Measurements from ENCODE around the gene ACSM3.
A peak's percentile ranks its signal among the peaks of the same experiment; 100 is the strongest.
"Not testable (repeated sequence)": the region's sequence is repeated elsewhere in the genome, so short reads cannot be mapped to it uniquely, and the experiment has no call there.

ACSM3 gene

GRCh38 chr16:20761175-20761574, 2.6 kb upstream of the ACSM3 start:
- no peak for DNase-seq

DNA sequence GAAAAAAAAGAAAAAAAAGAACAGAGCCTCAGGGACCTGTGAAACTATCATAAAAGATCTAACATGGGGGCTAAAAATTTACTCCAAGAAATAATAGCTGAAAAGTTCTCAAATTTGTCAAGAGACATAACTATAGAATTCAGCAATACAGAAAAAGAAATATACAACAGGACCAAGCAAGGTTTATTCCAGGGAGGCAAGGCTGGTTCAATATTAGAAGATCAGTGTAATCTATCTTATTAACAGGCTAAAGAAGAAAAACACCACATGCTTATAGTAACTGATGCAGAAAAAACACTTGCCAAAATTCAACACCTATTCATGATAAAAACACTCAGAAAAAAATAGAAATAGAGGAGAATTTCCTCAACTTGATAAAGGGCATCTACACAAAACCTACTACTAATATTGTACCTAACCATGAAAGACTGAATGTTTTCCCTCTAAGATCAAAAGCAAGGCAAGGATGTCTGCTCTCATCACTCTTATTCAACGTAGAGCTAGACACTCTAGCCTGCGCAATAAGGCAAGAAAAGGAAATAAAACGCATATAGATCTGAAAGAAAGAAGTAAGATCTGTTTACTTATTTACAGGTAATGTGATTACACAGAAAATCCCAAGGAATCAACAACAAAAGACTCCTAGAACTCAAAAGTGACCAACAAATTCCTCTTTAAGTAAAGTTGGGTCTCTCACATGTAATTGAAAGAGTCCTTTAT, 1.2 kb upstream of the ACSM3 start:
- no peak for DNase-seq

DNA sequence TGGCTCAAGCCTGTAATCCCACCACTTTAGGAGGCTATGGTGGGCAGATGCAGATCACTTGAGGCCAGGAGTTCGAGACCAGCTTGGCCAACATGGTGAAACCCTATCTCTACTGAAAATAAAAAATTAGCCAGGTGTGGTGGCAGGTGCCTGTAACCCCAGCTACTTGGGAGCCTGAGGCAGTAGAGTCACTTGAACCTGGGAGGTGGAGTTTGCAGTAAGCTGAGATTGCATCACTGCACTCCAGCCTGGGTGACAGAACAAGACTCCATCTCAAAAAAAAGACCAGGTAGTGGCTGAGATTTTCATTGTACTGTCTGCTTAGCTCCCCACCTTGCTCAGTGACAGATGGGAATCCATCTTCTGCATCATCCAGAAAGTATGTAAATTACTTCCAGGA, 634 bp downstream of the ACSM3 start:
- not testable (repeated sequence) for DNase-seq

DNA sequence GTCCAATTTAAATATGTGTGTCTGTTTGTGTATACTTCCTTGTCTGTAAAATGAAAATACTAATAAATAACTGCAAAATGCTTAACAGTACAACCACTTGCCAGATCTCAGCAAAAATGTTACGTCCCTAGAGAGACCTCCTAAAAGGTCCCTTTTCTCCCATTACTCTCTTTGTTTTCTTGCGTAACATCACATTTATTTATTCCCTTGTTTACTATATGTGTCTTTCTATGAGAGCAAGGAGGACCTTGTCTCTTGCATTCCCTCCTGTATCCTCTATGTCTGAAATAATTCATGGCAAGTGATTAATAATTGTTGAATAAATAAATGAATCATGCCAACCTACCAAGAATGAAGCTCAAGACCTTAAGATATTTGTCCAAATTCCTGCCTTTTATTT, 1.9 kb downstream of the ACSM3 start:
- no peak for DNase-seq

DNA sequence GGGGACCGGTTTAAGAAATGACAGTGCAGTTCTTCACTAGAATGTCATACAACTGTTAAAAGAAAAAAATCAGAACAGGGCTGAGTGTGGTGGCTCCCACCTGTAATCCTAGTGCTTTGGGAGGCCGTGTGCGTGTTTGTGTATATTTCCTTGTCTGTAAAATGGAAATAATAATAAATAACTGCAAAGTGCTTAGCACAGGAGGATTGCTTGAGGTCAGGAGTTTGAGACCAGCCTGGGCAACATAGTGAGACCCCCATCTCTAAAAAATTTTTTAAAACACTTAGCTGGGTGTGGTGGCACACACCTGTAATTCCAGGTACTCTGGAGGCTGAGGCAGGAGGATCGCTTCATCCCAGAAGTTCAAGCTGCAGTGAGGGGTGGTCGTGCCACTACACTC, 2.5 kb downstream of the ACSM3 start:
- DNase-seq = no peak

GRCh38 chr16:20767577-20767976, 3.8 kb downstream of the ACSM3 start:
- no peak for DNase-seq

- DNase-seq = no peak
Measured at GRCh38 chr16:20768121-20768520, 4.3 kb downstream of the ACSM3 start.

DNA sequence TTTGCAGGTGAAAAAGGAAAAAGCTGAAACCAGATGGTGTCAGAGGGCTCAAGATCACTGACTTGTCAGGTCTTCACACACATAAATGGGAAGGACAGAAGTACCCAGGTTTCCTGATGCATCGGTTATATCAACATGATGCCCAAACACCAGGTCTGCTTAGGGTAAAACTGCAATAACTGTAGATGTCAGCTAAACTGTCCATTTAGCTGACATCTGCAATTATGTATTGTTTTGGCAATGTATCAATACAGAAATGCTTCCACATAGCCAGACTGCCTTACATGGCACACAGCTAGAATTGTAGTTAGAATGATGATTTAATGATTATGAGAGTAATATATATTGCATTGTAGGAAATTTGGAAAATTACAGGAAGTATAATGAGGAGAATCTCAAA, 5.0 kb downstream of the ACSM3 start:
- no peak for DNase-seq

- DNase-seq = no peak
Measured at GRCh38 chr16:20773679-20774078, 9.9 kb downstream of the ACSM3 start.

- DNase-seq = peak; percentile 47
Measured at GRCh38 chr16:20774703-20775362, 11.0 kb downstream of the ACSM3 start.

DNA sequence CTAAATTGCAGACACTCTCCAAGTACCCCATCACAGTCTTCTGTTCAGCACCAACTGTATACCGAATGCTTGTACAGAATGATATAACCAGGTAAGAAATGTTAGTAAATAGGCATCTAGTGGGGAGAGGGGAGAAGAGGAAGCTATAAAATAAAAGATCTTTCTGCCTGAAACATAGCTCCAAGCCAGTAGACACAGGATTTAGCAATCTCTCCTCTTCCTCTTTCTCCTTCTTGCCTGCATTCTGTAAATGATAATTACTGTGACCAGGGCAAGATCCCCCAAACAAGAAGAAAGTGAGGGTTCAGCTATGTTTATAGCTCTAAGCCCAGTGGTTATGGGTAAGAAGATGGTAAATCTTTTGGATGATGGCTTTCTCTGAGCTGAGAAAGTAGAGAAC, 17.9 kb downstream of the ACSM3 start:
- peak; percentile 68 for DNase-seq

- DNase-seq = no peak
Measured at GRCh38 chr16:20782470-20782869, 18.7 kb downstream of the ACSM3 start.

DNA sequence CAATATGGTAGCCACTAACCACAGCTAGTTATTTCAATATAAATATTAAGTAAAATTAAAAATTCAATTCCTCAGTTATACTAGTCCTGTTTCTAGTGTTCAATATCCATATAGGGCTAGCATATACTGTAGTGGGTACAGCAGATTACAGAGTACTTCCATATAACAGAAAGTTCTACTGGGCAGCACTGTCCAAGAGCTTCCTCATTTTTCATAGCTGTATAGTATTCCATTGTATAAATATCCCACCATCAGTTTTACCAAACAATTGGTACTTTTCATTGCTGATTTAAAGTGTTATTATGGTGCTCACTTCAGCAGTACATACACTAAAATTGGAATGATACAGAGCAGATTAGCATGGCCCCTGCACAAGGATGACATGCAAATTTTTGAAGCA, 20.4 kb downstream of the ACSM3 start:
- DNase-seq = no peak

GRCh38 chr16:20789130-20789529, 25.3 kb downstream of the ACSM3 start:
- DNase-seq = no peak

DNA sequence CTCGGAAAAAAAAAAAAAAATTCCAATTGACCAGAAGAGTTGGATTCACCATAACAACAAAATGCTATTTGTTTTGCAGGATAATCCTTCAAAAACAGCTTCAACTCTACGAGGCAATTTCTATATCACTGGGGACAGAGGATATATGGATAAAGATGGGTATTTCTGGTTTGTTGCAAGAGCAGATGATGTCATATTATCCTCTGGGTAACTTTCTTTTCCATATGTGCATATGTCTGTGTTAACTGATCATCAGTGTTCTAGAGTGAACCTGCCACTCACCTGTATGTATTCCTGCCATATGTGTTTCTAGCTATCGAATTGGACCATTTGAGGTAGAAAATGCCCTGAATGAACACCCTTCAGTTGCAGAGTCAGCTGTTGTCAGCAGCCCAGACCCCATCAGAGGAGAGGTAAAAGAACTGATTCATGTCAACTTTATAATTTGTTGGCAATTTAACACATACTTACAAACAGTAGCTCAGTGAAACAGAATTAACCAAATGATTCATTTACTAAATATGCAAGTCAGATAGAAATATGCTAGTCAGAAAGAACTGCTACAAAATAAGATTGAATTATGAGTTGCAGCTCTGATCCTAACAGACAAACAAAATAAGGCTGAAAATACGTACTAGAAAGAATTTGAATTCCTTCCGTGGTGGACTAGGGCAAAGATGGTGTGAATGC, 28.3 kb downstream of the ACSM3 start:
- no peak for DNase-seq

GRCh38 chr16:20798364-20798763, 34.5 kb downstream of the ACSM3 start:
- no peak for DNase-seq

- peak; percentile 4 for DNase-seq
Measured at GRCh38 chr16:20799599-20799998, 35.8 kb downstream of the ACSM3 start.

GRCh38 chr16:20801278-20801677, 37.5 kb downstream of the ACSM3 start:
- no peak for DNase-seq

DNA sequence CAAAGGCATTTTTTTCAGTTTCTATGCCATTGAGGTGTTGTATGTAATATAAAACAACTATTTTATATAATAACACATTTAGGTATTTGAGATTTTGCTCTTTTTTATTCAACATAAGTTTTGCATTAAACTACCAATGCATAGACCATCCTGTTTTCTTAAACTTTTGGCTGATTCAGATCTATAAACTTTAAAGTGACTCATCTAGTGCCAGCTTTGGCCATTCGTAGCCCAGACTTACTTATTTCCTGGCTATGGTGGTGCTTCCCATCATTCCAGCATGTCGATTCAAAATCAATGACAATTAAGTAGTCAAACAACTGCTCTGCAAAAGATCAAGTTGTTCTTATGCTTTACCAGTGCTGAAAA, 39.4 kb downstream of the ACSM3 start:
- DNase-seq = no peak

DNA sequence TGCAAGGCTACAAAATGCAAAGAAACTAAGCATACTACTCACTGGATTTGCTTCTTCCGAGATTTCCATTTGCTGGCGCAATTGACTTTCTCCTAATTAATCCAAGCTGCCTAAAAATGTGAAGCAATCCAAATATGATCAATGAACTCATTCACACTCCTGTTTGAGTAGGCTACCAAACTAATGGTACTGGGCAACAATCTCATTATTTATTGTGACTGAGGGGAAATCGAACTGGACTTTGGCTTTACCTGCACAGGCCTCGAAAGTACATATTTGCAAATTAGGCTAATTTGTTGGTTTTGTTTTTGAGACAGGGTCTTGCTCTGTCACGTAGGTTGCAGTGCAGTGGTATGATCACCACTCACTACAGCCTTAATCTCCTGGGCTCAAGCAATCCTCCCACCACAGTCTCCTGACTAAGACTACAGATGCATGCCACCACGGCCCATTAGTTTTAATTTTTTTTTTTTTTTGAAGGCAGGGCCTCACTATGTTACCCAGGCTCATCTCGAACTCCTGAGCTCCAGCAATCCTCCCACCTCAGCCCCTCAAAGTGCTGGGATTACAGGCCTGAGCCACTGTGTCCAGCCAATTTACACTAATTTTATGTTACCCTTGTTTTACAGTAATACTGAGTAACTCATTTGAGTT, 39.9 kb downstream of the ACSM3 start:
- DNase-seq = no peak

DNA sequence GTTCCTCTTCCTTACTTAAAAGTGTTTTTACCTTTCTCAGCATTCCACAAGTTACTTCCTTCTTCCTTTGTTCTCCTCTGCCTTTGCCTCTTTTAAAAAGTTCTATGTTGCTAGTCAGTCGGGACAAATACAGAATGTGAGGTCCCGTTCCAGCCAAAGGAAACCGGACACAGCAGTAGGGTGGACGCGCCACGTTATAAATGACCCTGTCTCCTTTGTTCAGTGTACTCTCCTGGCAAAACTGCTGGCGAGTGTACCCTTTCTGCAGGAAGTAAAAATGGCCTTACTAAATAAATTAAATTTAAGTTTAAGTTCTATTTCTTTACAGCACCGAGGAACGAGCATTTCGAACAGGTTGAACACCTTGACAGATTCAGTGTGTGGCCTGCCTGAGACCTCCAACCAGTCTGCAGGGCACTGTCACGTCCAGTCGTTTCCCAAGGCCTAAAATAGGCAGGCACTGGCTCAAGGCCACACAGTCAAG, 41.9 kb downstream of the ACSM3 start:
- not testable (repeated sequence) for DNase-seq

DNA sequence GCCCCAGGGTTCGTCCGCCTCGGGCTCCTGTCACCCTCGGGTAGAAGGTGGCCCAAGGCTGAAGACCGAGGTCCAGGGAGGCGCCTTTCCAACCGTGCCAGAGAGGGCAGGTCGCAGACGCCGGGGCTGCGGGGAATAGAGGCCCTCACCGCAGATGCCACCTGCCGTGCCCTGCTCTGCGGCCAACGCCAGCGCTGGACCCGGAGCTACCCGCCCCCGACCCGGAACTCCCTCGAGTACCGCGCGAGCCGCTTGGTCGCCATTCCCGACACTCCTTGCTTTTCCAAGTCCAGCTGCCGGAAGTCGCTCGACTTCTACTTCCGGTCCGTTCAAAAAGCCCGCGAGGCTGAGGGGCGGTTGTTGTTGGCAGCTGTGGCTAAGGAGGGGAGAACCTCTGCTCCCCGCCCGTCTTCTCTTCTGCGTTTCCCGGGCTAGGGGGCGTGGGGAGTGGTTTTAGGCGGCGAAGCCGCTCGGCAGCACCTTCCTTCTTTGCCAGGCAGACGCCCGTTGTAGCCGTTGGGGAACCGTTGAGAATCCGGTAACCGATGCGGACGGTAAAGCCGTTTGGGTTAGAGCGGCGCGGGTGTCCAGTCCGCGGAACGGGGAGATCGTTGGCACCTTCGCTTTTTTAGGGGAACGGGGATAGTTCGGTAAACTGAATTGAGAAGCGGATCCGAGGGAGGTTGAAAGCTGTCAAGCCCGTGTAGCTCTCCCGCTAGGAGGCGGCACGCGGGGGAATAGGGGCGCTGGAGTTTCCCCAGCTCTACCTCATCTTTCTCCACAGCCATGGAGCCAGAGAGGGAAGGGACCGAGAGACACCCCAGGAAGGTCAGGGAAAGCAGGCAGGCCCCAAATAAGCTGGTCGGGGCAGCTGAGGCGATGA, 42.6 kb downstream of the ACSM3 start, which contains the start of the genes ERI2 and REXO5:
Gene ERI2, minus strand, starts transcription at position 305 of the 883 bp plus-strand sequence. Its CDS starts 42 bp downstream, at position 263.
Gene REXO5, plus strand, starts transcription at position 360 of the 883 bp plus-strand sequence. Its CDS starts 427 bp downstream, at position 787.
- peak; percentile 93 for DNase-seq

Measured in MV-4-11 (cell line).